Measurements from ENCODE around the gene SPAAR. TPM values are rescaled to one million over a fixed set of nuclear protein-coding genes. Genes with fewer than 3 reads are reported as not detected.

The SPAAR gene
- total RNA-seq, 1 experiment from 2014 or later: not detected

GRCh38 chr9:35958104-35958837 is 49.0 kb downstream of the SPAAR start, which contains the start of gene OR2S2:
Gene OR2S2 (minus strand): TSS chr9:35958154. CDS start chr9:35958098, 56 bp downstream.
- Histone ChIP-seq H3K36me3 (ENCODE audit: control insufficient read depth in 1 of 2, insufficient read depth in 2 of 2, low read length in 2 of 2) (no peaks in the 10 kb centered on the region), H3K4me1 (ENCODE audit: control insufficient read depth in 1 of 2, insufficient read depth in 2 of 2, low read length in 2 of 2) (no peaks in the 10 kb centered on the region), H3K4me2 (ENCODE audit: low read length) (no peak within 1 kb of the TSS), H3K27ac (ENCODE audit: low read depth, low read length) (no peak within 1 kb of the TSS), H3K4me3 (replicated peaks in 1 of 2; ENCODE audit: low read depth in 1 of 2, low read length in 2 of 2) (no peak within 1 kb of the TSS), H3K9me3 (ENCODE audit: control insufficient read depth in 1 of 2, insufficient read depth in 1 of 2, low read depth in 1 of 2, low read length in 2 of 2) (no peaks in the 10 kb centered on the region), H3K27me3 (ENCODE audit: insufficient read depth, low read length) (no peaks in the 10 kb centered on the region), H3K9me2 (ENCODE audit: insufficient read depth) (no peaks in the 10 kb centered on the region), H3K9ac (ENCODE audit: low read length) (no peak within 1 kb of the TSS), H4K20me1 (ENCODE audit: insufficient read depth) (no peaks in the 10 kb centered on the region), H2AFZ (ENCODE audit: low read depth, low read length, poor library complexity, severe bottlenecking) (no peak within 1 kb of the TSS), H3K79me2 (ENCODE audit: insufficient read depth, low read length) (no peaks in the 10 kb centered on the region)
- TF ChIP-seq CTCF (IDR thresholded peaks at IDR 0.05 in 2 of 3, conservative IDR thresholded peaks at IDR 0.05 in 1 of 3; ENCODE audit: borderline replicate concordance in 1 of 3, insufficient read depth in 1 of 3, low read depth in 2 of 3, low read length in 2 of 3) (no peak), JUND (IDR thresholded peaks at IDR 0.05) (no peak), POLR2A (IDR thresholded peaks at IDR 0.05; ENCODE audit: borderline replicate concordance, extremely low read depth, insufficient read depth, insufficient read length) (no peak), YY1 (IDR thresholded peaks at IDR 0.05; ENCODE audit: extremely low read depth, insufficient replicate concordance, low read depth, low read length) (no peak), EGR1 (IDR thresholded peaks at IDR 0.05; ENCODE audit: low read depth) (no peak), EZH2phosphoT487 (IDR thresholded peaks at IDR 0.05; ENCODE audit: borderline replicate concordance) (no peak), REST (IDR thresholded peaks at IDR 0.05; ENCODE audit: low read depth) (no peak), FOSL1 (IDR thresholded peaks at IDR 0.05; ENCODE audit: low read depth) (no peak), POLR2AphosphoS5 (IDR thresholded peaks at IDR 0.05; ENCODE audit: low read depth, low read length) (no peak), TCF7L2 (IDR thresholded peaks at IDR 0.05; ENCODE audit: borderline replicate concordance, extremely low read depth, insufficient read depth, insufficient read length) (no peak), SRF (IDR thresholded peaks at IDR 0.05; ENCODE audit: low read depth) (no peak), ZNF274 (IDR thresholded peaks at IDR 0.05; ENCODE audit: low read depth, low read length) (no peak), EZH2 (IDR thresholded peaks at IDR 0.05) (no peak), RAD21 (IDR thresholded peaks at IDR 0.05; ENCODE audit: low read depth) (no peak)
- TF ChIP-seq, protein P1, sequence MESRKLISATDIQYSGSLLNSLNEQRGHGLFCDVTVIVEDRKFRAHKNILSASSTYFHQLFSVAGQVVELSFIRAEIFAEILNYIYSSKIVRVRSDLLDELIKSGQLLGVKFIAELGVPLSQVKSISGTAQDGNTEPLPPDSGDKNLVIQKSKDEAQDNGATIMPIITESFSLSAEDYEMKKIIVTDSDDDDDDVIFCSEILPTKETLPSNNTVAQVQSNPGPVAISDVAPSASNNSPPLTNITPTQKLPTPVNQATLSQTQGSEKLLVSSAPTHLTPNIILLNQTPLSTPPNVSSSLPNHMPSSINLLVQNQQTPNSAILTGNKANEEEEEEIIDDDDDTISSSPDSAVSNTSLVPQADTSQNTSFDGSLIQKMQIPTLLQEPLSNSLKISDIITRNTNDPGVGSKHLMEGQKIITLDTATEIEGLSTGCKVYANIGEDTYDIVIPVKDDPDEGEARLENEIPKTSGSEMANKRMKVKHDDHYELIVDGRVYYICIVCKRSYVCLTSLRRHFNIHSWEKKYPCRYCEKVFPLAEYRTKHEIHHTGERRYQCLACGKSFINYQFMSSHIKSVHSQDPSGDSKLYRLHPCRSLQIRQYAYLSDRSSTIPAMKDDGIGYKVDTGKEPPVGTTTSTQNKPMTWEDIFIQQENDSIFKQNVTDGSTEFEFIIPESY (IDR thresholded peaks at IDR 0.05; ENCODE audit: extremely low read depth, insufficient replicate concordance, low read length): no peak
- TF ChIP-seq, protein P2, sequence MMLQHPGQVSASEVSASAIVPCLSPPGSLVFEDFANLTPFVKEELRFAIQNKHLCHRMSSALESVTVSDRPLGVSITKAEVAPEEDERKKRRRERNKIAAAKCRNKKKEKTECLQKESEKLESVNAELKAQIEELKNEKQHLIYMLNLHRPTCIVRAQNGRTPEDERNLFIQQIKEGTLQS (IDR thresholded peaks at IDR 0.05): no peak
- no peak for ATAC-seq
- BruUV-seq (replicated peaks): no TSS peak
- POLR2A ChIA-PET: no interaction called here
- intact Hi-C loops (cut with micrococcal nuclease): loop anchor here (5.0 kb wide), 1 partner anchor 209 kb away; the partner anchor contains the start of gene CCIN
- no peak for DNase-seq (ENCODE audit: low read depth, low spot score)
- CTCF ChIA-PET: interaction anchor here (1.3 to 4.1 kb wide), 3 partner anchors 12 to 65 kb away, joined by 4 to 32 read pairs (median 4); no protein-coding TSS in a partner anchor
- RAD21 ChIA-PET (ENCODE audit: low non-redundant PET in 1 of 2, low total read pairs in 2 of 2, uncharacterized antibody in 2 of 2, unreplicated experiment in 2 of 2): no interaction called here
